AG04449 (cell line): ENCODE data around the gene P2RX2.

ENCODE experiments used
- CTCF ChIA-PET: fragments of 350-600 bp; formaldehyde crosslinking; extraction: SDS; loops from one replicate; lab custom pipeline; 2021; ENCODE audit warnings: antibody characterized with exemption; lab: Yijun Ruan, JAX
- POLR2A ChIA-PET: fragments of 400-600, 350-600 bp; formaldehyde crosslinking; extraction: SDS; loops from one replicate; lab custom pipeline; 2020; ENCODE audit warnings: antibody characterized with exemption, inconsistent platforms; lab: Yijun Ruan, JAX
- DNase-seq: peaks from one replicate; pipeline ENCODE4 v3.0.0-alpha.2; 2010; ENCODE audit warnings: low read depth, low spot score
- H3K4me3 ChIP-seq: 2 replicates; pipeline ENCODE4 v1.5.1; 2011; ENCODE audit warnings: low read depth, mild to moderate bottlenecking, control low read depth, low read length
- CTCF ChIP-seq: IDR thresholded peaks from one replicate; pipeline ENCODE4 v1.5.1; 2011; ENCODE audit warnings: mild to moderate bottlenecking, moderate library complexity, low read length, control low read depth, inconsistent platforms; ENCODE audit not compliant: insufficient read depth; ENCODE audit errors: missing control alignments

The P2RX2 gene

GRCh38 chr12:132614029-132614428 is 4.5 kb upstream of the P2RX2 start:
- TF ChIP-seq CTCF, result no peak
- H3K4me3 ChIP-seq, result no peak overlapping the region
- DNase-seq, result no peak
- POLR2A ChIA-PET, result no interaction called here
- CTCF ChIA-PET, result interaction anchor here (1.1 to 15.6 kb wide), 21 partner anchors 9 to 460 kb away, joined by 3 to 214 read pairs (median 8); partner anchors contain the start of gene LRCOL1

GRCh38 chr12:132614861-132615578 is 3.6 kb upstream of the P2RX2 start:
- ChIA-PET POLR2A (no interaction called here), CTCF (interaction anchor here (0.6 to 15.6 kb wide), 30 partner anchors 8 to 464 kb away, joined by 3 to 214 read pairs (median 6); partner anchors contain the start of gene LRCOL1)
- no peak overlapping the region for H3K4me3 ChIP-seq
- peak; percentile 28 for DNase-seq
- peak; percentile 89 for TF ChIP-seq CTCF

- ChIA-PET CTCF (interaction anchor here (0.7 to 15.6 kb wide), 23 partner anchors 8 to 462 kb away, joined by 3 to 214 read pairs (median 4); partner anchors contain the start of gene LRCOL1), POLR2A (no interaction called here)
- no peak for DNase-seq
- H3K4me3 ChIP-seq, result no peak overlapping the region
- no peak for TF ChIP-seq CTCF
Observed at GRCh38 chr12:132615579-132616038, 3.0 kb upstream of the P2RX2 start.

- no peak overlapping the region for H3K4me3 ChIP-seq
- POLR2A ChIA-PET, result interaction anchor here (0.6 kb wide), 1 partner anchor 62 kb away, joined by 3 read pairs; no protein-coding TSS in a partner anchor
- CTCF ChIA-PET, result interaction anchor here (0.6 to 15.6 kb wide), 9 partner anchors 12 to 463 kb away, joined by 3 to 214 read pairs (median 4); partner anchors contain the start of gene LRCOL1
- DNase-seq, result no peak
- no peak for TF ChIP-seq CTCF
Observed at GRCh38 chr12:132617135-132617701, 1.4 kb upstream of the P2RX2 start.

GRCh38 chr12:132617822-132618682 is 524 bp upstream of the P2RX2 start:
- CTCF ChIA-PET, result interaction anchor here (0.6 to 15.6 kb wide), 10 partner anchors 11 to 464 kb away, joined by 3 to 214 read pairs (median 5); partner anchors contain the start of gene LRCOL1
- no peak for TF ChIP-seq CTCF
- DNase-seq, result no peak
- POLR2A ChIA-PET, result no interaction called here
- no peak overlapping the region for H3K4me3 ChIP-seq

GRCh38 chr12:132619071-132619385 is 452 bp downstream of the P2RX2 start:
- ChIA-PET POLR2A (no interaction called here), CTCF (interaction anchor here (1.4 to 15.6 kb wide), 4 partner anchors 14 to 204 kb away, joined by 3 to 214 read pairs (median 14); partner anchors contain the start of gene LRCOL1)
- no peak for DNase-seq
- no peak for TF ChIP-seq CTCF
- H3K4me3 ChIP-seq, result no peak overlapping the region
